ENCODE results near the gene BLTP2.

DNA sequence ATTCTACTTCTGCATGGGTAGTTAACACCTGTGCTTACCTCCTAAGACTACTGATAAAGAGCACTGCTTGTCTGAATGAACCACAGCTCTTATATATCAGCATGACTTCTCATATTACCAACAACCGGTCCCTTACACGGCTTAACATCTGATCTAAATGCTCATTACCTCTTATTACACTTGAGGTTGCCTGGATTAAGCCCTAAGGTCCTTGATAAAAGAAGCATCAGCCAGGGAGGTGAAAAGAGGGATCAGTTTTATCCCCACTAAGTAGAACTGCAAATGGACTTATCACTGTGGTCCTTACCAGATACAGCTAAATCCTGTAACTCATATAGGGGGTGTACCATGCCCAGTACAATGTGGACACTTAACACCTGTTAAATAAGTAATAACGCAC lies 22.8 kb downstream of the BLTP2 start:
- no peak for TF ChIP-seq CTCF (IDR thresholded peaks at IDR 0.05; ENCODE audit: poor library complexity)
- no peak for TF ChIP-seq EZH2 (IDR thresholded peaks at IDR 0.05; ENCODE audit: borderline replicate concordance)
- TF ChIP-seq EZH2phosphoT487 (IDR thresholded peaks at IDR 0.05; ENCODE audit: low read depth, severe bottlenecking, unreplicated experiment): no peak
